AG04449 (cell line): ENCODE data around the gene OR1I1.

Experiments
- CTCF ChIA-PET: fragments of 350-600 bp; formaldehyde crosslinking; extraction: SDS; loops from one replicate; lab custom pipeline; 2021; ENCODE audit warnings: antibody characterized with exemption; lab: Yijun Ruan, JAX
- POLR2A ChIA-PET: fragments of 400-600, 350-600 bp; formaldehyde crosslinking; extraction: SDS; loops from one replicate; lab custom pipeline; 2020; ENCODE audit warnings: antibody characterized with exemption, inconsistent platforms; lab: Yijun Ruan, JAX
- DNase-seq: peaks from one replicate; pipeline ENCODE4 v3.0.0-alpha.2; 2010; ENCODE audit warnings: low read depth, low spot score
- H3K4me3 ChIP-seq: 2 replicates; pipeline ENCODE4 v1.5.1; 2011; ENCODE audit warnings: low read depth, mild to moderate bottlenecking, control low read depth, low read length
- TF ChIP-seq, protein P1 (sequence below): IDR thresholded peaks from one replicate; pipeline ENCODE4 v1.5.1; 2011; ENCODE audit warnings: mild to moderate bottlenecking, moderate library complexity, low read length, control low read depth, inconsistent platforms; ENCODE audit not compliant: insufficient read depth; ENCODE audit errors: missing control alignments

Gene OR1I1

GRCh38 chr19:15142313-15142712 is 60.3 kb downstream of the OR1I1 start:
- TF ChIP-seq, protein P1, sequence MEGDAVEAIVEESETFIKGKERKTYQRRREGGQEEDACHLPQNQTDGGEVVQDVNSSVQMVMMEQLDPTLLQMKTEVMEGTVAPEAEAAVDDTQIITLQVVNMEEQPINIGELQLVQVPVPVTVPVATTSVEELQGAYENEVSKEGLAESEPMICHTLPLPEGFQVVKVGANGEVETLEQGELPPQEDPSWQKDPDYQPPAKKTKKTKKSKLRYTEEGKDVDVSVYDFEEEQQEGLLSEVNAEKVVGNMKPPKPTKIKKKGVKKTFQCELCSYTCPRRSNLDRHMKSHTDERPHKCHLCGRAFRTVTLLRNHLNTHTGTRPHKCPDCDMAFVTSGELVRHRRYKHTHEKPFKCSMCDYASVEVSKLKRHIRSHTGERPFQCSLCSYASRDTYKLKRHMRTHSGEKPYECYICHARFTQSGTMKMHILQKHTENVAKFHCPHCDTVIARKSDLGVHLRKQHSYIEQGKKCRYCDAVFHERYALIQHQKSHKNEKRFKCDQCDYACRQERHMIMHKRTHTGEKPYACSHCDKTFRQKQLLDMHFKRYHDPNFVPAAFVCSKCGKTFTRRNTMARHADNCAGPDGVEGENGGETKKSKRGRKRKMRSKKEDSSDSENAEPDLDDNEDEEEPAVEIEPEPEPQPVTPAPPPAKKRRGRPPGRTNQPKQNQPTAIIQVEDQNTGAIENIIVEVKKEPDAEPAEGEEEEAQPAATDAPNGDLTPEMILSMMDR = no peak
- no peak overlapping the region for H3K4me3 ChIP-seq
- POLR2A ChIA-PET = no interaction called here
- no peak for DNase-seq
- CTCF ChIA-PET = no interaction called here
